GM21360 (cell line): Measurements from ENCODE around the gene POMT2.

Experiments used
- ATAC-seq: cut with Tn5 transposase; IDR thresholded peaks from one replicate; pipeline ENCODE4 v1.9.1; 2021; ENCODE audit warnings: mild to moderate bottlenecking, moderate library complexity; ENCODE audit not compliant: unreplicated experiment

Gene POMT2

GRCh38 chr14:77245820-77246219 is 74.9 kb downstream of the POMT2 start:
- no peak for ATAC-seq

GRCh38 chr14:77243853-77244252 is 76.8 kb downstream of the POMT2 start:
- ATAC-seq, result no peak

GRCh38 chr14:77242752-77243151 is 77.9 kb downstream of the POMT2 start:
- no peak for ATAC-seq

- no peak for ATAC-seq
Observed at GRCh38 chr14:77241955-77242354, 78.7 kb downstream of the POMT2 start.

- no peak for ATAC-seq
Observed at GRCh38 chr14:77240336-77240915, 80.3 kb downstream of the POMT2 start.

GRCh38 chr14:77239412-77239811 is 81.3 kb downstream of the POMT2 start:
- no peak for ATAC-seq

GRCh38 chr14:77238996-77239395 is 81.7 kb downstream of the POMT2 start:
- no peak for ATAC-seq

- no peak for ATAC-seq
Observed at GRCh38 chr14:77238356-77238755, 82.3 kb downstream of the POMT2 start.

- ATAC-seq, result no peak
Observed at GRCh38 chr14:77236814-77237213, 83.9 kb downstream of the POMT2 start.

- no peak for ATAC-seq
Observed at GRCh38 chr14:77231721-77232120, 89.0 kb downstream of the POMT2 start.

GRCh38 chr14:77230914-77231313 is 89.8 kb downstream of the POMT2 start:
- no peak for ATAC-seq

GRCh38 chr14:77228056-77228455 is 92.6 kb downstream of the POMT2 start:
- no peak for ATAC-seq

- no peak for ATAC-seq
Observed at GRCh38 chr14:77225892-77226557, 94.7 kb downstream of the POMT2 start.

GRCh38 chr14:77225254-77225653 is 95.4 kb downstream of the POMT2 start:
- no peak for ATAC-seq
